ENCODE data around the gene AKR1B1.

AKR1B1 gene

DNA sequence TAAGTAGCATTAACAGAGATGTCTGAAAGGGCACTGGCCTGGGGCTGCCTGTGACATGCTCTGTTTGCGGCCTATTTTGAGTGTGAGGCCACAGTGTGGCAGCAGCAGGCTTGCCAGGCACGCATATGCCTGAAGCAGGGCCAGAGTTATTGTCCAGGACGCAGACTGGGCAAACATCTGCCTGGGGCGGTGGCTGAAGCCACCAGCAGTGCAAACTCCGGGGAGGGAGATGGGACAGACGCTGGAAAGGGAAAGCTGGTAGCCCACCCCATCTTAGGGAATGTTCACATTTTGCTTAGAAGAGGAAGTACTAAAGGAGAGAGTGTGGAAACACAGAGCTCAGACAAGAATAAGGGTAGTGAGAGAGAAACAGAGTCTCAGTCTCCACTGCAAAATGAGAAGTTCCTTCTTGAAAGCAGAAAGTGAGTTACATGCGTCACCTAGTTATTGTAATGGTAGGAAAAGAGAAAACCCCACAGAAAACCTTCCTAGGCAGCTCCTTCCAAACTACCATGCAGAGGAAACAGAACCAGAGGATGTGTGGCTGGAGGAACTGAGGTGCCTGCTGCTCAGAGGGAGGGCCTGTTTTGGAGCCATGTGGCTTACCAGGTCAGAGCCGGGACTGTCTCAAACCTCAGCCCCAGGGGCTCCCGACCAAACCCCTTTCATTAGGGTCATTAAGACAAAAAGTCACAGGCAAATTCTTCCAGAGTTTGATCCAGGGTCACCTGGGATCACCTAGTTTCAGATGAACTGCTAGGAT, 14.5 kb downstream of the AKR1B1 start:
- peak; percentile 76 for DNase-seq (ENCODE audit: low spot score)

- no peak for DNase-seq (ENCODE audit: low spot score)
Observed at GRCh38 chr7:134443396-134444070, 15.4 kb downstream of the AKR1B1 start.

- DNase-seq (ENCODE audit: low spot score) = no peak
Observed at GRCh38 chr7:134442441-134443220, 16.3 kb downstream of the AKR1B1 start.

GRCh38 chr7:134441264-134441663, 17.6 kb downstream of the AKR1B1 start:
- DNase-seq (ENCODE audit: low spot score) = no peak

GRCh38 chr7:134440476-134440875, 18.4 kb downstream of the AKR1B1 start:
- no peak for DNase-seq (ENCODE audit: low spot score)

DNA sequence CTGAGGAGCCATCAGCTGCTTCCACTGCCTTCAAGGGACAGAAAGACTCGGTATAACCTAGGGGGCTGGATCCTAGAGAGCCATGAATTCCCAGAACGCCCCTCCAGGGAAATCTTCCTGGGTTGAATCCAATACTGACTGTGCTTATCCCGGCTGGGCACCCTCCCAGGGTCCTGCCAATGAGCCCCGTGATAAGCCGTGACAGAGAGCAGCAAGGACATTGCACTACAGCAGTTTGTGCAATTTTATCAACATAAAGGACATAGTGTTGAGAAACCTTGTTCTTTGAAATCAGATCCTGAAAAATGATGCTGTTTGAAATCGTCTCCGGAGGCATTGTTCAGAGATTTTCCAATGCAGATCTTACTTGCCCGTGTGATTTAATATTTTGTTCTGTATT, 18.8 kb downstream of the AKR1B1 start:
- no peak for DNase-seq (ENCODE audit: low spot score)

GRCh38 chr7:134438946-134439345, 20.0 kb downstream of the AKR1B1 start:
- no peak for DNase-seq (ENCODE audit: low spot score)

GRCh38 chr7:134435161-134435920, 23.6 kb downstream of the AKR1B1 start:
- DNase-seq (ENCODE audit: low spot score) = no peak

DNA sequence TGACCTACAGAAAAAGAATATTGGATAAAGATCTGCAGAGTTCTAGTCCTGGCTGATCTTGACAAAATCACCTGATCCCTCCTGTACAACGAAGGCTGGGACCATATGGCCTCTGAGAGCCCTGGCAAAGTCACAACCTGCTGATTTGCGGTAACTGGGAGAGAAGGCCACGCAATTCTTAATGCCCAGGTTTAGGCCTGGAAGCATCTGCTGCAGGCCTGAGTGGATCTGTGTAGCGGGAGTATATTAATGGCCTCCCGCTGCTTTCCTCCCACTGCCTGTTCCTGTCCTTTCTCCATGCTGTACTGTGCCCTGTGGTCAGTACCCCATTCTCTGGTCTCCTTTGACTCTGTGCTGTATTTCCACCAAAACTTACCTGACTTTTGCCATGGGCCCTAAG, 24.2 kb downstream of the AKR1B1 start:
- DNase-seq (ENCODE audit: low spot score) = no peak

- DNase-seq (ENCODE audit: low spot score) = no peak
Observed at GRCh38 chr7:134433430-134433829, 25.5 kb downstream of the AKR1B1 start.

DNA sequence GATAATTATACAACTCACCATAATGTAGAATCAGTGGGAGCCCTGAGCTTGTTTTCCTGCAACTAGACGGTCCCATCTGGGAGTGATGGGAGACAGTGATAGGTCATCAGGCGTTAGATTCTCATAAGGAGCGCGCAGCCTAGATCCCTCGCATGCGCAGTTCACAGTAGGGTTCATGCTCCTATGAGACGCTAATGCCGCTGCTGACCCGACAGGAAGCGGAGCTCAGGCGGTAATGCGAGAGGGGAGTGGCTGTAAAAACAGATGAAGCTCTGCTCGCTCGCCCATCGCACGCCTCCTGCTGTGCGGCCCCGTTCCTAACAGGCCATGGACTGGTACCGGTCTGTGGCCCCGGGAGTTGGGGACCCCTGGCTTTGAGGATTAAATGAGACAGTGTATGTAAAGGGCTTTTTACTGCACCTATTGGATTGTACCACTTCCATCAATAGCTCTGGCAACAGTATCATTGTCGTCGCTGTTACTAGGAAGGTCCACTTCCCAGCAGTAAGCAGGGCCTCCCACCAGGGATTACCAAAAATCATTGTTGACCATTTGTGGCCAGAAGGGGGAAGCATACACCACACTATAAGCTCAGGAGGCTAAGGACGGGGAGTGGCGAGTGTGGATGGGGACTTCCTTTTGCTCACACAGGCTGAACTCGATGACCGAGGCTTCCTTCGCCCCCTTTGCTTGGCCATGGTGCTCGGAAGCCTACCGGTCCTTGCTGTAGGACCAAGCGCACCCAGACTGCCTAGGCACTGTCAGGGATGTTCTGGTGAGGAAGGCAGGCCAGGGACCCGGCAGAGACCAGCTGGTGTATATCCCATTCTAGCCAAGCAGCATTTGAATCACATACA, 26.4 kb downstream of the AKR1B1 start:
- peak; percentile 97 for DNase-seq (ENCODE audit: low spot score)

- DNase-seq (ENCODE audit: low spot score) = no peak
Observed at GRCh38 chr7:134431815-134432214, 27.1 kb downstream of the AKR1B1 start.

GRCh38 chr7:134429481-134429880, 29.4 kb downstream of the AKR1B1 start:
- DNase-seq (ENCODE audit: low spot score) = no peak

GRCh38 chr7:134428942-134429341, 30.0 kb downstream of the AKR1B1 start:
- no peak for DNase-seq (ENCODE audit: low spot score)

- DNase-seq (ENCODE audit: low spot score) = no peak
Observed at GRCh38 chr7:134427896-134428295, 31.0 kb downstream of the AKR1B1 start.

DNA sequence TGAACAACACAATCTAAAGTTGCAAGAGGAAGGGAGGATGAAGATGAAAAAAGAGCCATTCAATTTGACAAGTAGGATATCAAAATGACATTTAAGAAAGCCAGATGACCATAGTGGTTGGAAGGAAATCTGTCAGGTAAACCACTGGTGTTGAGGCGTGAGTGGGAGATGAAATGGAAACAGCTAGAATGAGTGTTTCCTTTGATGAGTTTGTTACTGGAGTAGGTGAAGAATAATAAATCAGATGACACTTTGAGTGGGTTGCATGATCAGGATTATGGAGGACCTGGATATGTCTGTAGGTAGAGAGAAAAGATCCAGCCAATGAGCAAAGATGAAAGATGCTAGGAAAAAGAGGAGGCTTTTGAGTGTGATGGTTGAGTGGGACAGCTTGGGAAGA, 33.1 kb downstream of the AKR1B1 start:
- no peak for DNase-seq (ENCODE audit: low spot score)

DNA sequence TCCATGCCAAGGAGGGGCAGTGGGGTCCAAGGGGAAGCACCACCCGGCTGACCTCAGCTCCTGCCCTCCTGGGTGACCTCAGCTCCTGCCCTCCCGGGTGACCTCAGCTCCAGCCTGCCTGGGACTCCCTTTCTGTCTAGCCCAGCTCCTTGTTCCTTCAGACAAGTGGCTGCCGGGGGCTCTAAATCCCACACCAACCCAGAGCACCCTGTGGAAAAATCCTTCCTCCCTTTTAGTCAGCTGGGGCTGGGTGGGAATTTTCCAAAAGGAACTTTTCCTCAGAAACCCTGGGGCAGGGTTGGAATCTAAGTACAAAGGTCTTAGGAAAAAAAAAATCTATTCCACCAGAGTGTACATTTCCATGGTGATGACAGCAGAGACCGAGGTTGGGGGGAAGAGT, 36.3 kb downstream of the AKR1B1 start:
- no peak for DNase-seq (ENCODE audit: low spot score)

DNA sequence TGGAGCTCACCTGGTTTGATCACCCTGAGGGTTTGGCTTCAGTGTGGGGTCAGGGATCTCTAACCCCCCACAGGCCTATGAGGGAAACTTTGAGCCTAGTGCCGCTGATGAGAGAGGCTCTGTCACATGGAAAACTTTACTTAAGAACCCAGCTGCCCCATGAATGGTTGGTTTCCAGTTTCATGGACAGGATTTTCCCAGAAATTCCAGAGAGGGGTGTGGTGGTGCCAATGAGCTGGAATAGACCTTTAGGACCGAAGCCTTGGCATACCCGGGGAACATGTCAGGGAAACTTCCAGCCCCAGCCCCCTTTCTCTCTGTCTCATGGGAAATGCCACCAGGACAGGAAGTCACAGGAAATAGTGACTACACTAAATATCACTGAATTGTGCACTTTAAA, 36.9 kb downstream of the AKR1B1 start:
- DNase-seq (ENCODE audit: low spot score) = no peak

DNA sequence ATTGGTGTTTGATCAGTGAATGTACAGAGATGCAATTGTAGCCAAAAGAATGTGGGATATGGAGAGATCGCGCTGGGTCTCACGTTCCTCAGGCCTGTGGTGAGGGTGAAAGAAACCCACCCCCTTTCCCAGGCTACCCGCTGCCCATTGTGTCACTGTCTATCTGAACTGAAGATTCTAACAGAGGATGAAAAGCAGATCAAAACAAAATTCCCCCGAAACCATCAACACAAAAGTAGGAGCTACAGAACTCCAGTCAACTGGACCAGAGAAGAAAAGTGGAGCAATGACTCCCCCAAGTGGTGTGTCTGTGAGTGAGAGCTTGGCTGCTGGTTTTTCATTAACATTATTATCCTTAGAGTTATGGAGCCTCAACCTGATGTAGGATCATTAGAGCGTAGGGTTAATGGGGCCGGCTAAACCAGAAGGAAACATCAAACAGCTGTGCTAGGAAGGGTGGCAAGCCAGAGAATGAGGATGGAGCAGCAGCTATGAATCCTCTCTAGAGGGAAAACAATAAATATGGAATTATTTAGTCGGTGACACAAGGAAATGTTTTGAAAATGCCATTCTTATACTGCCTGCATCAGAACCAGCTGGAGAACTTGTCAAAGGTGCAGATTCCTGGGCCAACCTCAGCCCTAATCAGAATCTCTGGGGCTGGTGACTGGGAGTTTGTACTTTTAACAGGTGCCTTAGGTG, 38.3 kb downstream of the AKR1B1 start:
- DNase-seq (ENCODE audit: low spot score) = peak; percentile 83

DNA sequence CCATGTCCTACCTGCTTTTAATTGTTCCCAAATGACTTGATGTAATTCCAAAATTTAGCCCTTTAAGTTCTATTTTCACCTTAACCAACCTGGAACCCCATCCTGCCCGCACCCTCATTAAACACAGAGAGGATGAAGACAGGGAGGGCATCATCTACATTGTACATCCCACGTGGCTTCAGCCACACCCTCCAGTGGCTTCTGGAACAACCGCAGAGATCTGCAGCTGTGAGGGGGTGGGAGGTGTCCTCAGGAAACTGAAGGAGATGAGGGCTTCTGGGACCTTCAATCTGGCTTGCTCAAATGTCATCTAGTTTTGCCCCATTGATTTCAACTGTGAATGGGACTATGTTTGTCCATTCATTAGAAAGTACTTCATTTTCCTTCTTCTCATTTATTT, 39.0 kb downstream of the AKR1B1 start:
- DNase-seq (ENCODE audit: low spot score) = no peak

DNA sequence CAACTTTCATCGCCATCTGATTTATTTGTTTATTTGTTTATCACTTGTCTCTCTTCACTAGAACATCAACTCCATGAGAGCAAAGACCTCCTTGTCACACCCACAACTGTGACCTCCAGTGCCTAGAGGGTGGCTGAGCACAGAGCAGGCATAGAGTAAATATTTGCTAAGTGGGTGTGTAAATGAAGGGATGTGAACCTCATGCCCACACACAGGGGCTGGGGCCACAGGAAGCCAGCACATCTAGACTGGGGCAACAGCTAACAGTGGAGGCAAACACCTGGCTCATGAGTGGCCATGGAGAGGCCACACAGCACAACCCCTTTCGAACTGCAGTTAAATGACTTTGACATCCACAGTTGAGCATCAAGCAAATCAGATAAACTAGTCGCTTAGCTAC, 39.8 kb downstream of the AKR1B1 start:
- no peak for DNase-seq (ENCODE audit: low spot score)

Measured in pons (tissue), 1 donor.